HG03045 (cell line): ENCODE measurements around the gene IGFBP2.

Experiments used
- ATAC-seq: cut with Tn5 transposase; IDR thresholded peaks from one replicate; pipeline ENCODE4 v1.9.1; 2021; ENCODE audit warnings: mild to moderate bottlenecking, moderate library complexity; ENCODE audit not compliant: unreplicated experiment

Gene IGFBP2

GRCh38 chr2:216636551-216637450, 3.6 kb downstream of the IGFBP2 start:
- no peak for ATAC-seq

DNA sequence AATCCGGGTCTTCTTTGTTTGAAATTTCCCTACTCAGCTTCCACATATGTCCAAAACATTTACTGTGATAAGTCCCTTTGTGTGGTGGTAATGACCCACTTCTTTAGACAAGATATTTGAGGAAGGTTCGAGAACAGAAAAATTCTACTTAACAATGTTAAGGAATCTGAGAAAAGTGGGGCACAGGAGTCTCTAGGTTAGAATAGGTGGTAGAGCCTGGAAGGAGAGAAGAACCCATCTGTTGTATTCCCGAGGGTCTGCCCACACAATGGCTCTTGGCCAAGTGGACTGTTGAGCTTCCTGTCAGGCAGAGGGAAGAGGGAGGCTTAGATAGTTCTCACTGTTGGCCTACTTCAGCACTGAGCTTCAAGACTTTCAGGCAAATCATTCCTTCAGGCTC, 4.3 kb downstream of the IGFBP2 start:
- no peak for ATAC-seq

DNA sequence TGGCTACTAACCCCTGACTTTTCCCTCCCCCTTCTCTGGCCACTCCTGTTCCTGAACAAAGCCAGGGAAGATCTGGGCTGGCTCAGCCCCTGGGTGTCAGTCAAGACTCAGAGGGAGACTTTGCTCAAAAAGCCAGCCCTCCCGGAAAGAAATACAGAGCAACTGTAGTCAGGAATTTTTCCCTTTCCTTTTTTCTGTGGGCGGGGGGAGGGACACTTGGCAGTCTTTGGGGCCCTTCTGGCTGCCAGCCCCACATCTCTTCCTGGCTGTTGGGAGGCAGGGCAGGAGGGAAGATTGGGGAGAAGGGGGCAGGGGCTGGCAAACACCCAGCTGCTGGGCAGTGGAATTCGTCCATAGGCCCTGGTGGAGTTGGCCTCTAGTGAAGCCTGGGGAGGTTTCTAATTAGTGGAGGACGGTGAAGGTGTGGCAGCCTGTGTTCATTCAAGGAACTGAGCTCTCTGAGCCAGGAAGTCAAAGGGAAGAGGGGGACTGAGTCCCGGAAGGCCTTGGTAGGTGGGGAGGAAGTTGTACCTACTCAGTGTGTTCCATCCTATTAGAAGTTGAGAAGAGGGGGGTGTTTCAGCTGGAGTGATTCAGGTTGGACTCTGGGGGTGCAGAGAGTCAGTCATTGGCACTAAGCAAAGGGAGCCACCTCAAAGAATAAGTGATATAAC, 10.9 kb downstream of the IGFBP2 start:
- ATAC-seq = no peak

- ATAC-seq = no peak
Observed at GRCh38 chr2:216644842-216645635, 11.8 kb downstream of the IGFBP2 start.

- ATAC-seq = no peak
Observed at GRCh38 chr2:216645636-216645950, 12.4 kb downstream of the IGFBP2 start.

- no peak for ATAC-seq
Observed at GRCh38 chr2:216646116-216646515, 12.9 kb downstream of the IGFBP2 start.

DNA sequence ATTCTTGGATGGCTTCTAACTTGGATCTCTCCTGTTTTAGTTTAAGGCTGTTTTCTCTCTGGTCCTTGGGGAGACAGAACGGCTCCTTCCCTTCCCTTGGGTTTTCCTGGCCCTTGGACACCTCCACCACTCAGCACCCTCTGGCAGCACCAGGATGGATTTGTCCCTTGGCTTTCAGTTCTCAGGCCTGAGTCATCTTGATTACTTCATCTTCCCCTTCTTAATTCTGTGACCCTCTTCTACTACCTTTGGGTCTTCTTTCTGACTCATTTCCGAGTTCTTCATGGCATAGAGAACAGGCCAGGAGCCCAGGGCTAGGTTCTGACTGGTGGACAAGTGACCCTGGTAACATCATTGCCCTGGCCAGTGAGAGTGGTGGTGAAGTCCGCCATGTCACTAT, 14.9 kb downstream of the IGFBP2 start:
- ATAC-seq = no peak

DNA sequence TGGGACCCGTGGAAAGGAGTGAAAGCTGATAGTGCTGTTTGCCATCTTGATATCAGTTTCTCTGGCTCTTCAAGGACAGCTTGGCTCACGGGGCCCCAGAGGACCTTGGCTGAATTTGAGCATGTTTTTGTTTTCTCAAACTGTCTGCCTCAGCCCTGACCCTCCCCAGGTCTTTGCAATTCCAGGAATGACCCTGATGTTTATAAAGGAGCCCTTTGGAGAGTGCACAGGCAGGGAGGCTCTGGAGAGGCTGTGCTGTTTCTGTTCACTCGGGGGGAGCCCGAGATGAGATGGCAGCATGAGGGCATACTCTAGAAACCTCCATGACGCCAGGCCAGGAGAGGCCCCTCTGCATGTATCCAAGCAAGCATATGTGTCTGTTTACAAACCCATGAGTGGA, 16.4 kb downstream of the IGFBP2 start:
- ATAC-seq = no peak

- no peak for ATAC-seq
Observed at GRCh38 chr2:216650626-216651257, 17.5 kb downstream of the IGFBP2 start.

DNA sequence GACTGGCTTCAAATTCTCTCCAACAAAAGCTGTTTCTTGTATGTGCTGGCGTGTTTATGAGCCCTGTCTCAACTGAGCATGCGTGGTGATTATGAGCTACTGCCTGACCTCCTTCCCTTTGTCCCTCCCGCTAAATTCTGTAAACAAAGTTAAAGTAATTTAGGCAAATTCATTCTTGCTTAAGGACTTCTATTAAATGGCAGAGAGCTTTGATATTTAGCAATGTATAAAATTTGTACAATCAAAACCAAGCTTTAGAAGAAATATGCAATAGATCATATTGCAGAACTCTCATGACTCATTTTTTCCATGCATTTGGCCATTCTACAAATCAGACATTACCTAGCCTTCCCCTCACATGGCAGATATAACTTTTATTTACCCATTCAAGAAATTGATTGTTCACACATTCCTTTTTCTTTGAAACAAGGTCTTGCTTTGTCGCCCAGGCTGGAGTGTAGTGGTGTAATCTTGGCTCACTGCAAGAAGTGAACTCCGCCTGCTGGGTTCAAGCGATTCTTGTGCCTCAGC, 18.2 kb downstream of the IGFBP2 start:
- no peak for ATAC-seq

DNA sequence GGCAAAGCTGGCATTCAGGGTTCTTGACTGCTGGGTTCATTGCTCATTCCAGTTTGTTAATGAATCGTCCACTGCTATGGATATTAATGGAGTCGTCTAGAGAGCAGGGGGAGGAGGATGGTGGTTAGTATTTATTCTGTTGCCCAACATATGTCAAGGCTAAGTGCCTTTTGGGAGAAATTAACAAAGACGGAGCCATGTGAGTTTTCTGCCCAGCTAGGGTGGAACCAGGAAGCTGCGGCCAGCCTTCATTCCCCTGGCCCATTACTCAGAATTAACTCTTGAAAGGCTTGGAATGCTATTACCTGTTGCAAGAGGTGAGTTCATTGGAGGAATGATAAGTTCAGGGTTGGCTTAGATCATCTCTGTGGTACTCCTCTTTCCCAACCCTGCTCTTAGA, 19.3 kb downstream of the IGFBP2 start:
- ATAC-seq = no peak

- ATAC-seq = no peak
Observed at GRCh38 chr2:216653093-216653799, 20.0 kb downstream of the IGFBP2 start.

GRCh38 chr2:216653931-216654365, 20.7 kb downstream of the IGFBP2 start:
- ATAC-seq = no peak

- no peak for ATAC-seq
Observed at GRCh38 chr2:216654528-216655052, 21.4 kb downstream of the IGFBP2 start.

- ATAC-seq = no peak
Observed at GRCh38 chr2:216657086-216657855, 24.1 kb downstream of the IGFBP2 start.

- ATAC-seq = no peak
Observed at GRCh38 chr2:216657980-216658379, 24.8 kb downstream of the IGFBP2 start.

DNA sequence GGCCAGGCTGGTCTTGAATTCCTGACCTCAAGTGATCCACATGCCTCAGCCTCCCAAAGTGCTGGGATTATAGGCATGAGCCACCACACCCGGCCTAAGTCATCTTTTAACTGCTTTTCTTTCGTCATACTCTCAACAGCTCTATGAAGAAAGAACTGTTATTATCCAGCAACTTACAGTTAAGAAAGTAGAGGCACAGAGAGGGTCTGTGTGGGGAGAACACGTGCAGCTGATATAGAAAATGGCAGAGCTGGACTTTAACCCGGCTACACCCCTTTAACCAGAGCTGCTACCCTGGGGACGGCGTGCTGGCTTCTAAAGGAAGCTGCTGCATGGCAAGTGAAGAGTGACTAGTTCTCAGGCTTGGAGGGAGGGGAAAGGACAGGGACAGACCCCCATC, 25.5 kb downstream of the IGFBP2 start:
- ATAC-seq = no peak

- no peak for ATAC-seq
Observed at GRCh38 chr2:216659276-216659675, 26.1 kb downstream of the IGFBP2 start.

DNA sequence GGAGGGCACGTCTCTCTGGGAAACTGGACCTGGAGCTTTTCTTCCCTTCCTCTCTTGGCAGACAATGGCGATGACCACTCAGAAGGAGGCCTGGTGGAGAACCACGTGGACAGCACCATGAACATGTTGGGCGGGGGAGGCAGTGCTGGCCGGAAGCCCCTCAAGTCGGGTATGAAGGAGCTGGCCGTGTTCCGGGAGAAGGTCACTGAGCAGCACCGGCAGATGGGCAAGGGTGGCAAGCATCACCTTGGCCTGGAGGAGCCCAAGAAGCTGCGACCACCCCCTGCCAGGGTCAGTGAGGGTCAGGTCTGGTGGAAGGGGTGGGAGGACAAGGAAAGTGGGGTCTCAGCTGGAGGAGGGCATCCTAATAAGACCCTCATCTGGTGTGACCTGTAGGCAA, 27.3 kb downstream of the IGFBP2 start:
- no peak for ATAC-seq
